Measurements from ENCODE around the gene HPCAL4. TPM values are rescaled to one million over a fixed set of nuclear protein-coding genes. Genes with fewer than 3 reads are reported as not detected.

HPCAL4 gene
- total and polyA plus RNA-seq, 3 experiments from 2014 or later: 1.9 to 2.5 (median 2.0) TPM

- ChIA-PET POLR2A (interaction anchor here (0.5 kb wide), 1 partner anchor 47 kb away, joined by 3 read pairs; no protein-coding TSS in a partner anchor), CTCF (interaction anchor here (0.7 to 4.3 kb wide), 3 partner anchors 7 to 43 kb away, joined by 3 to 30 read pairs (median 6); no protein-coding TSS in a partner anchor)
- Histone ChIP-seq H3K4me1 (ENCODE audit: insufficient read depth, low read length) (no peaks in the 10 kb centered on the region), H3K9me3 (ENCODE audit: low read length) (no peaks in the 10 kb centered on the region), H3K4me3 (ENCODE audit: low read length) (no peak overlapping the region), H3K27ac (ENCODE audit: low read depth, low read length) (no peak overlapping the region), H3K27me3 (ENCODE audit: insufficient read depth, low read length, poor library complexity, severe bottlenecking) (peaks cover 6% of the 10 kb centered on the region), H3K36me3 (ENCODE audit: insufficient read depth, low read length) (no peaks in the 10 kb centered on the region)
- H3K9me3 Mint-ChIP-seq: no peaks in the 10 kb centered on the region
- no peak overlapping the region for H3K4me3 Mint-ChIP-seq
- no peaks in the 10 kb centered on the region for H3K36me3 Mint-ChIP-seq
- DNase-seq: no peak
- peaks cover 0 to 5% (median 2%) of the 10 kb centered on the region in 3 donors for H3K4me1 Mint-ChIP-seq
- peaks cover 0 to 9% of the 10 kb centered on the region in 2 donors for H3K27me3 Mint-ChIP-seq
- peak overlapping the region in 1 of 8 donors; percentile 7 for H3K27ac Mint-ChIP-seq
Observed at GRCh38 chr1:39649636-39650185, 41.5 kb downstream of the HPCAL4 start.

- no peaks in the 10 kb centered on the region for H3K27me3 Mint-ChIP-seq
- H3K9me3 Mint-ChIP-seq: no peaks in the 10 kb centered on the region
- H3K4me3 Mint-ChIP-seq: no peak overlapping the region
- Histone ChIP-seq H3K4me3 (ENCODE audit: low read length) (no peak overlapping the region), H3K9me3 (ENCODE audit: low read length) (no peaks in the 10 kb centered on the region), H3K27me3 (ENCODE audit: insufficient read depth, low read length, poor library complexity, severe bottlenecking) (no peaks in the 10 kb centered on the region), H3K36me3 (ENCODE audit: insufficient read depth, low read length) (no peaks in the 10 kb centered on the region), H3K27ac (ENCODE audit: low read depth, low read length) (no peak overlapping the region), H3K4me1 (ENCODE audit: insufficient read depth, low read length) (no peaks in the 10 kb centered on the region)
- ChIA-PET POLR2A (no interaction called here), CTCF (interaction anchor here (1.3 to 4.3 kb wide), 3 partner anchors 9 to 22 kb away, joined by 3 to 30 read pairs (median 3); no protein-coding TSS in a partner anchor)
- H3K27ac Mint-ChIP-seq: no peak overlapping the region
- H3K4me1 Mint-ChIP-seq: peaks cover 0 to 3% (median 2%) of the 10 kb centered on the region in 3 donors
- no peak for DNase-seq
- H3K36me3 Mint-ChIP-seq: no peaks in the 10 kb centered on the region
Observed at GRCh38 chr1:39648496-39648895, 42.7 kb downstream of the HPCAL4 start.

- H3K27me3 Mint-ChIP-seq: peaks cover 0 to 2% of the 10 kb centered on the region in 2 donors
- no peak overlapping the region for H3K27ac ChIP-seq (ENCODE audit: low read depth, low read length)
- H3K36me3 ChIP-seq (ENCODE audit: insufficient read depth, low read length): no peaks in the 10 kb centered on the region
- no peaks in the 10 kb centered on the region for H3K27me3 ChIP-seq (ENCODE audit: insufficient read depth, low read length, poor library complexity, severe bottlenecking)
- POLR2A ChIA-PET: no interaction called here
- no peak overlapping the region for H3K27ac Mint-ChIP-seq
- no peaks in the 10 kb centered on the region for H3K4me1 Mint-ChIP-seq
- no peaks in the 10 kb centered on the region for H3K4me1 ChIP-seq (ENCODE audit: insufficient read depth, low read length)
- no peaks in the 10 kb centered on the region for H3K9me3 ChIP-seq (ENCODE audit: low read length)
- H3K9me3 Mint-ChIP-seq: no peaks in the 10 kb centered on the region
- CTCF ChIA-PET: interaction anchor here (1.4 to 4.3 kb wide), 4 partner anchors 10 to 42 kb away, joined by 3 to 30 read pairs (median 4); no protein-coding TSS in a partner anchor
- no peak overlapping the region for H3K4me3 ChIP-seq (ENCODE audit: low read length)
- no peak for DNase-seq
- H3K4me3 Mint-ChIP-seq: no peak overlapping the region
- no peaks in the 10 kb centered on the region for H3K36me3 Mint-ChIP-seq
Observed at GRCh38 chr1:39647247-39647646, 44.0 kb downstream of the HPCAL4 start.

GRCh38 chr1:39646232-39647081, 44.8 kb downstream of the HPCAL4 start:
- CTCF ChIA-PET: interaction anchor here (1.4 to 4.3 kb wide), 4 partner anchors 11 to 41 kb away, joined by 3 to 30 read pairs (median 4); no protein-coding TSS in a partner anchor
- POLR2A ChIA-PET: no interaction called here
- no peaks in the 10 kb centered on the region for H3K9me3 ChIP-seq (ENCODE audit: low read length)

GRCh38 chr1:39645411-39646043, 45.7 kb downstream of the HPCAL4 start:
- Histone ChIP-seq H3K27ac (ENCODE audit: low read depth, low read length) (no peak overlapping the region), H3K9me3 (ENCODE audit: low read length) (no peaks in the 10 kb centered on the region), H3K27me3 (ENCODE audit: insufficient read depth, low read length, poor library complexity, severe bottlenecking) (no peaks in the 10 kb centered on the region), H3K4me3 (ENCODE audit: low read length) (no peak overlapping the region), H3K4me1 (ENCODE audit: insufficient read depth, low read length) (no peaks in the 10 kb centered on the region), H3K36me3 (ENCODE audit: insufficient read depth, low read length) (no peaks in the 10 kb centered on the region)
- POLR2A ChIA-PET: no interaction called here
- peak overlapping the region in 1 of 8 donors; percentile 58 for H3K27ac Mint-ChIP-seq
- H3K4me1 Mint-ChIP-seq: no peaks in the 10 kb centered on the region
- peaks cover 2 to 6% of the 10 kb centered on the region in 2 donors for H3K27me3 Mint-ChIP-seq
- CTCF ChIA-PET: no interaction called here
- no peak for DNase-seq
- no peaks in the 10 kb centered on the region for H3K9me3 Mint-ChIP-seq
- H3K36me3 Mint-ChIP-seq: no peaks in the 10 kb centered on the region
- H3K4me3 Mint-ChIP-seq: no peak overlapping the region

More at GRCh38 chr1:39646232-39647081, 44.8 kb downstream of the HPCAL4 start:
- Mint-ChIP-seq H3K27me3 (peaks cover 0 to 2% of the 10 kb centered on the region in 2 donors), H3K36me3 (no peaks in the 10 kb centered on the region), H3K27ac (no peak overlapping the region), H3K9me3 (no peaks in the 10 kb centered on the region), H3K4me1 (no peaks in the 10 kb centered on the region), H3K4me3 (no peak overlapping the region)
- no peaks in the 10 kb centered on the region for H3K4me1 ChIP-seq (ENCODE audit: insufficient read depth, low read length)
- no peak overlapping the region for H3K27ac ChIP-seq (ENCODE audit: low read depth, low read length)
- no peak for DNase-seq
- no peak overlapping the region for H3K4me3 ChIP-seq (ENCODE audit: low read length)
- H3K27me3 ChIP-seq (ENCODE audit: insufficient read depth, low read length, poor library complexity, severe bottlenecking): no peaks in the 10 kb centered on the region
- no peaks in the 10 kb centered on the region for H3K36me3 ChIP-seq (ENCODE audit: insufficient read depth, low read length)

GRCh38 chr1:39643705-39644104, 47.5 kb downstream of the HPCAL4 start:
- ChIA-PET POLR2A (no interaction called here), CTCF (interaction anchor here (1.2 to 1.7 kb wide), 2 partner anchors 14 to 36 kb away, joined by 4 to 6 read pairs; no protein-coding TSS in a partner anchor)
- Histone ChIP-seq H3K36me3 (ENCODE audit: insufficient read depth, low read length) (no peaks in the 10 kb centered on the region), H3K4me3 (ENCODE audit: low read length) (no peak overlapping the region), H3K27ac (ENCODE audit: low read depth, low read length) (no peak overlapping the region), H3K9me3 (ENCODE audit: low read length) (no peaks in the 10 kb centered on the region), H3K4me1 (ENCODE audit: insufficient read depth, low read length) (no peaks in the 10 kb centered on the region), H3K27me3 (ENCODE audit: insufficient read depth, low read length, poor library complexity, severe bottlenecking) (peaks cover 6% of the 10 kb centered on the region)
- Mint-ChIP-seq H3K27ac (peak overlapping the region in 1 of 8 donors; percentile 45), H3K9me3 (no peaks in the 10 kb centered on the region), H3K36me3 (no peaks in the 10 kb centered on the region), H3K4me3 (no peak overlapping the region), H3K4me1 (peaks cover 1 to 5% (median 3%) of the 10 kb centered on the region in 3 donors), H3K27me3 (peaks cover 9 to 12% of the 10 kb centered on the region in 2 donors)
- no peak for DNase-seq

- POLR2A ChIA-PET: no interaction called here
- H3K27ac ChIP-seq (ENCODE audit: low read depth, low read length): no peak overlapping the region
- Mint-ChIP-seq H3K4me3 (no peak overlapping the region), H3K4me1 (peaks cover 1 to 5% (median 3%) of the 10 kb centered on the region in 3 donors), H3K36me3 (no peaks in the 10 kb centered on the region), H3K9me3 (no peaks in the 10 kb centered on the region), H3K27me3 (peaks cover 17 to 21% of the 10 kb centered on the region in 2 donors), H3K27ac (no peak overlapping the region)
- no peak for DNase-seq
- CTCF ChIA-PET: interaction anchor here (1.7 kb wide), 1 partner anchor 15 kb away, joined by 4 read pairs; no protein-coding TSS in a partner anchor
- no peaks in the 10 kb centered on the region for H3K36me3 ChIP-seq (ENCODE audit: insufficient read depth, low read length)
- no peak overlapping the region for H3K4me3 ChIP-seq (ENCODE audit: low read length)
- H3K4me1 ChIP-seq (ENCODE audit: insufficient read depth, low read length): no peaks in the 10 kb centered on the region
- H3K27me3 ChIP-seq (ENCODE audit: insufficient read depth, low read length, poor library complexity, severe bottlenecking): peaks cover 14% of the 10 kb centered on the region
- no peaks in the 10 kb centered on the region for H3K9me3 ChIP-seq (ENCODE audit: low read length)
Observed at GRCh38 chr1:39642796-39643195, 48.4 kb downstream of the HPCAL4 start.
